MM.1S (cell line): ENCODE data around the gene PPP4R3A.

Experiments used
- CTCF ChIP-seq: fragments of 300-600 bp; sonication (generic); IDR thresholded peaks from 2 replicates; pipeline ENCODE4 v1.5.1; 2016; ENCODE audit warnings: antibody characterized with exemption, low read length, mixed read lengths
- EZH2 ChIP-seq: fragments of 300-600 bp; sonication (generic); optimal IDR thresholded peaks from 2 replicates; pipeline ENCODE3; 2017; ENCODE audit warnings: low read depth, mild to moderate bottlenecking, antibody characterized with exemption, low read length, mixed read lengths
- EZH2phosphoT487 ChIP-seq: fragments of 300-600 bp; sonication (generic); IDR thresholded peaks from 2 replicates; pipeline ENCODE4 v1.6.1; 2018; ENCODE audit warnings: antibody characterized with exemption, low read length

- TF ChIP-seq CTCF (no peak), EZH2phosphoT487 (no peak), EZH2 (no peak)
These were observed 830 bp downstream of the PPP4R3A start for GRCh38 chr14:91509083-91509877.
